CD4-positive, alpha-beta T cell treated with Interleukin-2 at 100 ng/mL for 4 hours (primary cell): ENCODE measurements around the gene CREB3L2.
"Not testable (repeated sequence)": the region's sequence is repeated elsewhere in the genome, so short reads cannot be mapped to it uniquely, and the experiment has no call there.

ENCODE experiments used
- DNase-seq: peaks from one replicate; pipeline ENCODE4 v3.0.0-alpha.2; 2020; ENCODE audit warnings: low spot score

CREB3L2 gene

GRCh38 chr7:137987968-137988367 is 13.9 kb downstream of the CREB3L2 start:
- DNase-seq: no peak

- DNase-seq: no peak
Measured at GRCh38 chr7:137987563-137987962, 14.3 kb downstream of the CREB3L2 start.

DNA sequence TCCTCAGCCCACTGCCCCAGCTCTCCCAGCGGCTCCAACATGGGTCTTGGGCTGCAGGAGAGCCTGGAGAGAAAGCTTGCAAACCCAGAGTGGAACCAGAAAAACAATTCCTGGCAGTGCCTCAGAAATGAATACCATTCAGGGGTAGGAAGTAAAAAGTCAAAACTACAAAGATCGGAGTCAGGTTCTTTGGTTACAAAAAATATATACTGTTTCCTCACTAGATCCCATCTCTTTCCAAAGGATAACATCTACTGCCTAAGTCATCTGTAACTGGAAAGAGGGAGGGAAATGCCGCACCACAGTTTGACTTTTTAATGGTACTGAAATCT is 14.9 kb downstream of the CREB3L2 start:
- DNase-seq: no peak

DNA sequence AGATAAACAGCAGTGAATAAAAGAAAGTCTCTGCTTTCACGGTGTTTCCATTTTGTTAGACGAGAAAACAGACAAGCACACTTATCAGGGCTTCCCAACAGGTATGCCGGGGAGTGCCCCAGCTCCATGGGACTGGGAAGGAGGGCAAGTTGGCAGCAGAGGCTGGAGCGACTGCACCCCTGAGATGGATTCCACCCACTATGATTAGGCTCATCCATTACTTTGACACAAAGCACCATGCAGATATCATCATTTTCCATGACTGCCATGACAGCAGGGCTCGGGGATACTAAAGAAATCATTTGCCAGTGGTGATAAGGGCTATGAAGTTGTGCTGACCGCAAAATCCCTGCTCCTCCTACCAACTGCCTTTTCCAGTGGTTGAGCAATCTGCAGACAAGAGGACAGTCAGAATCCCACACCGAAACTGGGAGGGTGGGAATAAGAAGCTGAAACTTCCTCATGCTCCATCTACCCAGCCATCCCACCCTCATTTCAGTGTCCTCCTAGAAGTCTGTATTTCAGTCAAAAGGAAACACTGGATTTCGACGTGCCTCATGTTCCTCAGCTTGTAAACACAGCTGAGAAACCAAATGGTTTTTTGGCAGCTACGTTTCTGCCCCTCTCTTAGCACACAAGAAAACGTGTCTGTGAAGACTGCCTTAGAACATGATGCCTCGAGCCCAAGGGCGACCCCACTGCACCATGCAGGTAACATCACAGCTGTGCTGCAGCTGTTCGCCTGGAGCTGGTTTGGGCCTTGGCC is 15.5 kb downstream of the CREB3L2 start:
- no peak for DNase-seq

GRCh38 chr7:137985897-137986251 is 16.0 kb downstream of the CREB3L2 start:
- no peak for DNase-seq

- DNase-seq: no peak
Measured at GRCh38 chr7:137985253-137985896, 16.5 kb downstream of the CREB3L2 start.

GRCh38 chr7:137984181-137985041 is 17.5 kb downstream of the CREB3L2 start:
- DNase-seq: no peak

GRCh38 chr7:137983323-137984008 is 18.4 kb downstream of the CREB3L2 start:
- DNase-seq: no peak

GRCh38 chr7:137982394-137982793 is 19.5 kb downstream of the CREB3L2 start:
- DNase-seq: not testable (repeated sequence)

DNA sequence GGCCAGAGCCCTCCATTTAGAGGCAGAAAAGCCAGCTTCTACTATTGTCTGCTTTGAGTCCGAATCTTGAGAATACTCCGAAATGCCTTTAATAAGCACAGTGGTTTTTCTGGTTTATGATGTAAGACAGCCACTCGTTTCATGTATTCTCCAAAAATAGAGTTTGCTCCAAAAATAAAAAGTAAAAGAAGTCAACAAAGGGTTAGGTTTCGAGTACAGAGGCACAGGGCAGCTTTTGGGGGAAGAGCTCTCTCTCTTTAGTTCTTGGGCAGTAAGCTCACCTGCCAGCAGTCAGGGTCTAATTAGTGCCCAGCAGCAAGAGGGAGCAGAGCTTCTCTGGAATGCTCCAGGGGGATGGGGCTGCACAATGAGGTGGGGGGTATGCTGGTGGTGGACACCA is 20.2 kb downstream of the CREB3L2 start:
- no peak for DNase-seq

DNA sequence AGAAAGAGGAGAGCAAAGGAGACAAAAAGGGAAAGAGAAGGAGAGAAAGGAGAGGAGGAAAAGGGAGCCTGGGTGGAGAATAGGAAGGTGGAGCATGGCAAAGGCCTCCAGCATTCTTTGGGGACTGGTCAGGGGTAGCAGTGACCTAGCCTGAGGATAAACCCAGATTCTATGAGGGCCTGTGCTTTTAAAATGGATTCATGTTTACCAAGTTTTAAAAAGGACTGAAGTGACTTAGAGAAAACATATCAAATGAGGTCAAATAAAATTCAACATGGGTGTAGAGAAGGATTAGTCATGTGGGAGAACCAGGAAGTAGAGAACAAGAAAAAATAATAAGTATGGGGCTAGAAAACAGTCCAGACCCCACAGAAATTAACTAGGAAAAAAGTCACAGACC is 20.7 kb downstream of the CREB3L2 start:
- no peak for DNase-seq

DNA sequence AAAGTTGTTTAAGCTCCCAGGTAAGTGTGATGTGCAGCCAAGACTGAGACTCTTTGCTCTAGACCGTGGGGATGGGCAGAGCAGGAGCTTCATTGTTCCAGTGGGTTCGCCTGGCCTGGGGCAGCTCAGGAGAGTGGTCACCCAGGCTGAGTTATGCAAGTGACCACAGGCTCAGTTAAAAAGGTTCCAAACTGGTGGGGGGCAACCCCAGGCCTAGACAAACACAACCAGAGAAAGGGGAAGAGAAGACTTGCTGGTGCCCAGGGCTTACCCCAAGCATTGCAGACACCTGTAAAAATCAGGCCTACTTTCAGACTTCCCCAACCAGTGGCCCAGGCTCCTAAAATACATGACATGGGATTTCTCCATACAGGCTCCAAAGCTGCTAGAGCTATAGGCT is 21.6 kb downstream of the CREB3L2 start:
- no peak for DNase-seq

- DNase-seq: no peak
Measured at GRCh38 chr7:137978464-137979237, 23.2 kb downstream of the CREB3L2 start.

DNA sequence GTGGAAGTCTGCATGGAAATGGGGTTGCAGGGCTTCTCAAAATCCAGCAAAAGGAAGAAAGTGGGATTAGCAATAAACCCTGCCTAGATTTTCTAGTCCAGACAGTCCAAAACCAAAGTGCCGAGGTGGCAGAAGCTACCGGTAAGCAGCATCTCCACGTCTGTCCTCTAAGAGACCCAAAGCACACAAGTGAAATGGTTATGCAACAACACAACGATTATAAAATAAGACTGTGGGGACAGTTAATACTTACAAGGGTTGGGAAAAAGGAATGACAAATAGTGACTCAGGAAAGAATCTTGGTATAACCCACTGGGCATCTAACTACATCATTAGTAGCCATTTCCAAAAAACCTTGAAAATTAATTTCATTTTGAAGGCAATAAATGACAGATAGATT is 24.7 kb downstream of the CREB3L2 start:
- DNase-seq: no peak

DNA sequence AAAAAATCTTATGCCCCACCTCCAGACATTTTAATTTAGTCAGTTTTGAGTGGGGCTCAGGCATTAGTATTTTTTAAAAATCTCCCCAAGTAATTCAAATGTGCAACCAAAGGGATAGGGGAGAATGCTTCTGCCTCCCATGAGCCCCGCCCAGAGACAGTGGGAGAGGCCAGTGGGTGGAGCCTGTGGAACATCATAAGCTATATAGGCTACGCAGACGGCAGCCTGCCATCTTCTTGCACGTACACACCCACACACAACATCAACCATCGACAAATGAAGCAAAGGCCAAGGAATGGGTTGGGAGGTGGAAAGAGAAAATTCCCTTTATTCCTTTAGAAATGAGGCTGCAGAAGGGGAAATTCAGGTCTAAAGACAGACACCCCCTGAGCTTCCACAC is 25.2 kb downstream of the CREB3L2 start:
- no peak for DNase-seq

- no peak for DNase-seq
Measured at GRCh38 chr7:137976232-137976631, 25.7 kb downstream of the CREB3L2 start.

- DNase-seq: no peak
Measured at GRCh38 chr7:137975768-137976167, 26.1 kb downstream of the CREB3L2 start.

GRCh38 chr7:137975221-137975620 is 26.7 kb downstream of the CREB3L2 start:
- no peak for DNase-seq

- DNase-seq: no peak
Measured at GRCh38 chr7:137974766-137975165, 27.1 kb downstream of the CREB3L2 start.

GRCh38 chr7:137970253-137970975 is 31.5 kb downstream of the CREB3L2 start:
- DNase-seq: no peak

DNA sequence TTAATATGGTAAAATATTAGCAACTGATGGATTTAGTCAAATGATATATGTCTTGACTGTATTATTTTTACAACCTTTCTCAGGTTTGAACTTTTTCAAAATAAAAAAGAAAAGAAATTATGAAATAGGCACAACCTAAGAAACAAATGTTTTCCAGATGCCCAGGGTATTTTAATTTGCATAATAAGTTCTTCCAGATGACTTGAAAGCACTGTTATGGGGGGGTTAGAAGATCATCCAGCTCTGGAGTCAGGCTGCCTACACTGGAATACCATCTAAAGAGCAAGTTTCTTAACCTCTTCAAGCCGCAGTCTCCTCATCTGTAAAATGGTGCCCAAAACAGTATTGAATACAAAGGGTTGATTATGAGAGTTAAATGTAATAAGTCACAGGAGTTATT is 32.1 kb downstream of the CREB3L2 start:
- no peak for DNase-seq
